K562 (cell line): ENCODE results near the gene TAF12. TPM values are rescaled to one million over a fixed set of nuclear protein-coding genes. Genes with fewer than 3 reads are reported as not detected.

Experiments
- CBFA2T3 ChIP-seq: fragments of 450-650 bp; IDR thresholded peaks from 2 replicates; pipeline ENCODE4 v1.6.1; 2017
- CBX8 ChIP-seq: fragments of 200-600 bp; sonication (generic); IDR thresholded peaks from 2 replicates; pipeline ENCODE4 v1.6.1; 2012; ENCODE audit warnings: borderline replicate concordance, mixed run types, low read depth, mild to moderate bottlenecking, moderate library complexity, mixed read lengths, low read length, control low read depth, inconsistent platforms; ENCODE audit not compliant: poor library complexity, severe bottlenecking; ENCODE audit errors: extremely low read depth
- CREM ChIP-seq: IDR thresholded peaks from 2 replicates; pipeline ENCODE4 v1.6.1; 2014; ENCODE audit warnings: antibody characterized with exemption, low read depth
- FOXA1 ChIP-seq: fragments of 450-650 bp; IDR thresholded peaks from 2 replicates; pipeline ENCODE4 v1.6.1; 2016; ENCODE audit warnings: mild to moderate bottlenecking, borderline replicate concordance
- HDAC2 ChIP-seq: fragments of 450-650 bp; IDR thresholded peaks from 2 replicates; pipeline ENCODE4 v1.6.1; 2016; ENCODE audit warnings: mild to moderate bottlenecking
- MTA1 ChIP-seq: fragments of 450-650 bp; IDR thresholded peaks from 2 replicates; pipeline ENCODE4 v1.6.1; 2017; ENCODE audit warnings: borderline replicate concordance
- NR1H2 ChIP-seq: sonication (generic); formaldehyde crosslinking; IDR thresholded peaks from 2 replicates; pipeline ENCODE4 v1.4.0; 2020; ENCODE audit warnings: mild to moderate bottlenecking, missing genetic modification reagents
- TFAM ChIP-seq: fragments of 250-450 bp; sonication (Bioruptor Pico); conservative IDR thresholded peaks from 2 replicates; pipeline ENCODE4 v1.5.0; 2021; ENCODE audit warnings: mild to moderate bottlenecking, moderate library complexity
- ZNF324 ChIP-seq: fragments of 250-450 bp; sonication (Bioruptor Pico); IDR thresholded peaks from 2 replicates; pipeline ENCODE4 v1.4.0; 2020; ENCODE audit warnings: mild to moderate bottlenecking
- ZNF699 ChIP-seq: fragments of 250-450 bp; sonication (Bioruptor Pico); IDR thresholded peaks from 2 replicates; pipeline ENCODE4 v1.8.0; 2021; ENCODE audit warnings: mild to moderate bottlenecking, moderate library complexity; ENCODE audit not compliant: insufficient replicate concordance
- polyA plus RNA-seq, 8 experiments: library from polyadenylated mRNA; depleted of rRNA in 4 of 8; stranded (reverse) in 5 of 8; unstranded in 3 of 8; fragments of >200 nt; fragmentation: Nextera tagmentation in 2 of 8; fragmentation: Illumina TruSeq in 1 of 8; extraction: Ambion mirVana in 2 of 8; extraction: Trizol in 1 of 8; gene quantifications; 2 replicates each; pipeline versions ENCODE4 v1.2.1 to v1.2.3, GENCODE V29; 2011 to 2014; ENCODE audit warnings: inconsistent platforms in 1 of 8, missing spikeins in 1 of 8
- total RNA-seq, 7 experiments: library from RNA; depleted of rRNA in 6 of 7; stranded (reverse); fragments of >200 nt in 6 of 7; fragmentation: Illumina TruSeq in 2 of 7; extraction: Trizol in 2 of 7; gene quantifications; 2 replicates each; pipeline versions ENCODE4 v1.2.1 to v1.2.3, GENCODE V29; 2011 to 2021; ENCODE audit warnings: low replicate concordance in 1 of 7
- TF ChIP-seq, protein P1 (sequence below): fragments of 200-800 bp; sonication (Bioruptor generic); IDR thresholded peaks from 2 replicates; pipeline ENCODE4 v1.6.1; 2016; ENCODE audit warnings: missing genetic modification characterization, missing compliant biosample characterization
- TF ChIP-seq, protein P2 (sequence below): IDR thresholded peaks from 2 replicates; pipeline ENCODE4 v1.6.1; 2012; ENCODE audit warnings: low read depth, low read length, improper control_type of control experiment, borderline replicate concordance
- TF ChIP-seq, protein P3 (sequence below): fragments of 450-650 bp; formaldehyde crosslinking; IDR thresholded peaks from 2 replicates; pipeline ENCODE4 v1.4.0; 2020; ENCODE audit warnings: mild to moderate bottlenecking, moderate library complexity
- TF ChIP-seq, protein P4 (sequence below): fragments of 450-650 bp; conservative IDR thresholded peaks from 2 replicates; pipeline ENCODE4 v1.6.1; 2016; ENCODE audit warnings: missing genetic modification characterization, low read depth, mild to moderate bottlenecking, missing compliant biosample characterization, moderate library complexity
- TF ChIP-seq, protein P5 (sequence below): fragments of 250-450 bp; sonication (Bioruptor Pico); IDR thresholded peaks from 2 replicates; pipeline ENCODE4 v1.8.0; 2022; ENCODE audit warnings: inconsistent platforms

TAF12 gene
- total and polyA plus RNA-seq, 9 of the 15 experiments (the other 6 are each of a cell fraction or from before 2014, with no cell fraction given): 31.6 to 89.0 (median 50.5) TPM

DNA sequence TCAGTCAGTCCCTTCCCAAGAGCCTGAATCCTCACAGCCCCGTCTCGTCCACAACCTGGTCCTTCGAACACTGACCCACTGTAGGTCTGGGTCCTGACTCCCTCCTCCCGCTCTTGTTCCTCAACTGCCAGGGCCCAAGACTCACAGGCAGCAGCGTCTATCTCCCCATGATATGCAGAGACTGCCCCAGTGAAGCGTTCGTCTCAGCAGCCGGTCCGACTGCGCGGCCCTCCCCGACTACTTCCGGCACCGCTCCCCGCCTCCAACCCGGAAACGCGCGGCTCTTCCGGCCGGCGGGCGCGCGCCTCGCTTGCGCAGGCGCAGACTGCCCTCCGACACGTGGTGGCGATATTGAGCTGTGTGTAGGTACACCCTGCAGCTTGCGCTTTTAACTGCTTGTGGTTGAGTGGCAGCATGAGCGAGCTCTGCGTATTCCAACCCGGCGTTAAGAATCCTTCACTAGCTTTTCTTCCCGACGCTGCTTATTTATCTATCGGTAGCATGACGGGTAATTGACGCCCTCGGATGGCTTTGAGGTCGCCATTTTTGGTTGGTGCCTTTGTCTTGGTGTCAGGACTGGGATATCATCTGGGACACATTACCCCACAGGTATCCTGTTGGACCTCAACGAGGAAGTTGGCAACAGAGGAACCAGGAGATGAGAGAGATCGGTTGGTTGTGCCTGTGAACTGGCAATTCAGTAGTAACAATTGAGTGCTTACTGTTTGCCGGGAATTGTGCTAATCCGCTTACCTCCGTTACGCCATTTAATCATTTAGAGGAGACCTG is at the start of gene TAF12 (continued):
- TF ChIP-seq, protein P1, sequence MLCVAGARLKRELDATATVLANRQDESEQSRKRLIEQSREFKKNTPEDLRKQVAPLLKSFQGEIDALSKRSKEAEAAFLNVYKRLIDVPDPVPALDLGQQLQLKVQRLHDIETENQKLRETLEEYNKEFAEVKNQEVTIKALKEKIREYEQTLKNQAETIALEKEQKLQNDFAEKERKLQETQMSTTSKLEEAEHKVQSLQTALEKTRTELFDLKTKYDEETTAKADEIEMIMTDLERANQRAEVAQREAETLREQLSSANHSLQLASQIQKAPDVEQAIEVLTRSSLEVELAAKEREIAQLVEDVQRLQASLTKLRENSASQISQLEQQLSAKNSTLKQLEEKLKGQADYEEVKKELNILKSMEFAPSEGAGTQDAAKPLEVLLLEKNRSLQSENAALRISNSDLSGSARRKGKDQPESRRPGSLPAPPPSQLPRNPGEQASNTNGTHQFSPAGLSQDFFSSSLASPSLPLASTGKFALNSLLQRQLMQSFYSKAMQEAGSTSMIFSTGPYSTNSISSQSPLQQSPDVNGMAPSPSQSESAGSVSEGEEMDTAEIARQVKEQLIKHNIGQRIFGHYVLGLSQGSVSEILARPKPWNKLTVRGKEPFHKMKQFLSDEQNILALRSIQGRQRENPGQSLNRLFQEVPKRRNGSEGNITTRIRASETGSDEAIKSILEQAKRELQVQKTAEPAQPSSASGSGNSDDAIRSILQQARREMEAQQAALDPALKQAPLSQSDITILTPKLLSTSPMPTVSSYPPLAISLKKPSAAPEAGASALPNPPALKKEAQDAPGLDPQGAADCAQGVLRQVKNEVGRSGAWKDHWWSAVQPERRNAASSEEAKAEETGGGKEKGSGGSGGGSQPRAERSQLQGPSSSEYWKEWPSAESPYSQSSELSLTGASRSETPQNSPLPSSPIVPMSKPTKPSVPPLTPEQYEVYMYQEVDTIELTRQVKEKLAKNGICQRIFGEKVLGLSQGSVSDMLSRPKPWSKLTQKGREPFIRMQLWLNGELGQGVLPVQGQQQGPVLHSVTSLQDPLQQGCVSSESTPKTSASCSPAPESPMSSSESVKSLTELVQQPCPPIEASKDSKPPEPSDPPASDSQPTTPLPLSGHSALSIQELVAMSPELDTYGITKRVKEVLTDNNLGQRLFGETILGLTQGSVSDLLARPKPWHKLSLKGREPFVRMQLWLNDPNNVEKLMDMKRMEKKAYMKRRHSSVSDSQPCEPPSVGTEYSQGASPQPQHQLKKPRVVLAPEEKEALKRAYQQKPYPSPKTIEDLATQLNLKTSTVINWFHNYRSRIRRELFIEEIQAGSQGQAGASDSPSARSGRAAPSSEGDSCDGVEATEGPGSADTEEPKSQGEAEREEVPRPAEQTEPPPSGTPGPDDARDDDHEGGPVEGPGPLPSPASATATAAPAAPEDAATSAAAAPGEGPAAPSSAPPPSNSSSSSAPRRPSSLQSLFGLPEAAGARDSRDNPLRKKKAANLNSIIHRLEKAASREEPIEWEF (CRISPR knock-in tag): no peak
- no peak; the same call in 1 of the 2 replicates for TF ChIP-seq MTA1
- peak; percentile 87 for TF ChIP-seq CREM
- no peak for TF ChIP-seq ZNF699 (CRISPR knock-in tag)
- TF ChIP-seq, protein P2, sequence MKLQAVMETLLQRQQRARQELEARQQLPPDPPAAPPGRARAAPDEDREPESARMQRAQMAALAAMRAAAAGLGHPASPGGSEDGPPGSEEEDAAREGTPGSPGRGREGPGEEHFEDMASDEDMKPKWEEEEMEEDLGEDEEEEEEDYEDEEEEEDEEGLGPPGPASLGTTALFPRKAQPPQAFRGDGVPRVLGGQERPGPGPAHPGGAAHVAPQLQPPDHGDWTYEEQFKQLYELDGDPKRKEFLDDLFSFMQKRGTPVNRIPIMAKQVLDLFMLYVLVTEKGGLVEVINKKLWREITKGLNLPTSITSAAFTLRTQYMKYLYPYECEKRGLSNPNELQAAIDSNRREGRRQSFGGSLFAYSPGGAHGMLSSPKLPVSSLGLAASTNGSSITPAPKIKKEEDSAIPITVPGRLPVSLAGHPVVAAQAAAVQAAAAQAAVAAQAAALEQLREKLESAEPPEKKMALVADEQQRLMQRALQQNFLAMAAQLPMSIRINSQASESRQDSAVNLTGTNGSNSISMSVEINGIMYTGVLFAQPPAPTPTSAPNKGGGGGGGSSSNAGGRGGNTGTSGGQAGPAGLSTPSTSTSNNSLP: 0 out of 2 replicates have a peak, but pooled peaks have one; percentile 16
- TF ChIP-seq HDAC2: no peak
- no peak for TF ChIP-seq TFAM (CRISPR knock-in tag)
- TF ChIP-seq FOXA1: no peak
- TF ChIP-seq NR1H2 (CRISPR knock-in tag): 0 out of 2 replicates have a peak, but pooled peaks have one; percentile 40
- no peak for TF ChIP-seq ZNF324 (CRISPR knock-in tag)
- TF ChIP-seq, protein P3, sequence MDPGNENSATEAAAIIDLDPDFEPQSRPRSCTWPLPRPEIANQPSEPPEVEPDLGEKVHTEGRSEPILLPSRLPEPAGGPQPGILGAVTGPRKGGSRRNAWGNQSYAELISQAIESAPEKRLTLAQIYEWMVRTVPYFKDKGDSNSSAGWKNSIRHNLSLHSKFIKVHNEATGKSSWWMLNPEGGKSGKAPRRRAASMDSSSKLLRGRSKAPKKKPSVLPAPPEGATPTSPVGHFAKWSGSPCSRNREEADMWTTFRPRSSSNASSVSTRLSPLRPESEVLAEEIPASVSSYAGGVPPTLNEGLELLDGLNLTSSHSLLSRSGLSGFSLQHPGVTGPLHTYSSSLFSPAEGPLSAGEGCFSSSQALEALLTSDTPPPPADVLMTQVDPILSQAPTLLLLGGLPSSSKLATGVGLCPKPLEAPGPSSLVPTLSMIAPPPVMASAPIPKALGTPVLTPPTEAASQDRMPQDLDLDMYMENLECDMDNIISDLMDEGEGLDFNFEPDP (CRISPR knock-in tag): no peak
- TF ChIP-seq CBX8: no peak
- TF ChIP-seq, protein P4, sequence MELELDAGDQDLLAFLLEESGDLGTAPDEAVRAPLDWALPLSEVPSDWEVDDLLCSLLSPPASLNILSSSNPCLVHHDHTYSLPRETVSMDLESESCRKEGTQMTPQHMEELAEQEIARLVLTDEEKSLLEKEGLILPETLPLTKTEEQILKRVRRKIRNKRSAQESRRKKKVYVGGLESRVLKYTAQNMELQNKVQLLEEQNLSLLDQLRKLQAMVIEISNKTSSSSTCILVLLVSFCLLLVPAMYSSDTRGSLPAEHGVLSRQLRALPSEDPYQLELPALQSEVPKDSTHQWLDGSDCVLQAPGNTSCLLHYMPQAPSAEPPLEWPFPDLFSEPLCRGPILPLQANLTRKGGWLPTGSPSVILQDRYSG (tag): no peak
- TF ChIP-seq CBFA2T3: 0 out of 2 replicates have a peak, but pooled peaks have one; percentile 13
- TF ChIP-seq, protein P5, sequence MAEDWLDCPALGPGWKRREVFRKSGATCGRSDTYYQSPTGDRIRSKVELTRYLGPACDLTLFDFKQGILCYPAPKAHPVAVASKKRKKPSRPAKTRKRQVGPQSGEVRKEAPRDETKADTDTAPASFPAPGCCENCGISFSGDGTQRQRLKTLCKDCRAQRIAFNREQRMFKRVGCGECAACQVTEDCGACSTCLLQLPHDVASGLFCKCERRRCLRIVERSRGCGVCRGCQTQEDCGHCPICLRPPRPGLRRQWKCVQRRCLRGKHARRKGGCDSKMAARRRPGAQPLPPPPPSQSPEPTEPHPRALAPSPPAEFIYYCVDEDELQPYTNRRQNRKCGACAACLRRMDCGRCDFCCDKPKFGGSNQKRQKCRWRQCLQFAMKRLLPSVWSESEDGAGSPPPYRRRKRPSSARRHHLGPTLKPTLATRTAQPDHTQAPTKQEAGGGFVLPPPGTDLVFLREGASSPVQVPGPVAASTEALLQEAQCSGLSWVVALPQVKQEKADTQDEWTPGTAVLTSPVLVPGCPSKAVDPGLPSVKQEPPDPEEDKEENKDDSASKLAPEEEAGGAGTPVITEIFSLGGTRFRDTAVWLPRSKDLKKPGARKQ (CRISPR knock-in tag): no peak
